ENCODE results near the gene WDR1. TPM values are rescaled to one million over a fixed set of nuclear protein-coding genes. Genes with fewer than 3 reads are reported as not detected.

The WDR1 gene
- total RNA-seq, 1 experiment from 2014 or later = 223 TPM

- Histone ChIP-seq H3K36me3 (ENCODE audit: control insufficient read depth in 1 of 2, insufficient read depth in 2 of 2, low read length in 2 of 2) (peaks cover 43 to 57% of the 10 kb centered on the region in 2 experiments), H3K9me2 (ENCODE audit: insufficient read depth) (no peaks in the 10 kb centered on the region), H3K4me1 (ENCODE audit: control insufficient read depth in 1 of 2, insufficient read depth in 2 of 2, low read length in 2 of 2) (peaks cover 20 to 57% of the 10 kb centered on the region in 2 experiments), H3K79me2 (ENCODE audit: insufficient read depth, low read length) (peaks cover 100% of the 10 kb centered on the region), H4K20me1 (ENCODE audit: insufficient read depth) (peaks cover 11% of the 10 kb centered on the region; the same call in 1 of the 2 replicates), H3K4me3 (replicated peaks in 1 of 2; ENCODE audit: low read depth in 1 of 2, low read length in 2 of 2) (no peak overlapping the region), H3K9ac (ENCODE audit: low read length) (no peak overlapping the region), H3K27ac (ENCODE audit: low read depth, low read length) (no peak overlapping the region), H3K27me3 (ENCODE audit: insufficient read depth, low read length) (no peaks in the 10 kb centered on the region), H2AFZ (ENCODE audit: low read depth, low read length, poor library complexity, severe bottlenecking) (no peak overlapping the region), H3K4me2 (ENCODE audit: low read length) (no peak overlapping the region), H3K9me3 (ENCODE audit: control insufficient read depth in 1 of 2, insufficient read depth in 1 of 2, low read depth in 1 of 2, low read length in 2 of 2) (no peaks in the 10 kb centered on the region)
- ATAC-seq (no peak), DNase-seq (ENCODE audit: low read depth, low spot score) (no peak)
- RAD21 ChIA-PET (ENCODE audit: low non-redundant PET in 1 of 2, low total read pairs in 2 of 2, uncharacterized antibody in 2 of 2, unreplicated experiment in 2 of 2) = no interaction called here
- BruUV-seq (replicated peaks) = no TSS peak
- intact Hi-C loops (cut with micrococcal nuclease) = no loop called here
- TF ChIP-seq POLR2AphosphoS5 (IDR thresholded peaks at IDR 0.05; ENCODE audit: low read depth, low read length) (no peak), POLR2A (IDR thresholded peaks at IDR 0.05; ENCODE audit: borderline replicate concordance, extremely low read depth, insufficient read depth, insufficient read length) (no peak), EZH2 (IDR thresholded peaks at IDR 0.05) (no peak), SP1 (IDR thresholded peaks at IDR 0.05; ENCODE audit: low read depth) (no peak), EGR1 (IDR thresholded peaks at IDR 0.05; ENCODE audit: low read depth) (no peak), JUND (IDR thresholded peaks at IDR 0.05) (no peak), ELF1 (IDR thresholded peaks at IDR 0.05; ENCODE audit: borderline replicate concordance, low read depth) (no peak), CBX3 (IDR thresholded peaks at IDR 0.05; ENCODE audit: low read depth) (no peak), ZNF274 (IDR thresholded peaks at IDR 0.05; ENCODE audit: low read depth, low read length) (no peak), EZH2phosphoT487 (IDR thresholded peaks at IDR 0.05; ENCODE audit: borderline replicate concordance) (no peak), SIN3A (IDR thresholded peaks at IDR 0.05; ENCODE audit: low read depth) (no peak)
- TF ChIP-seq, protein P1, sequence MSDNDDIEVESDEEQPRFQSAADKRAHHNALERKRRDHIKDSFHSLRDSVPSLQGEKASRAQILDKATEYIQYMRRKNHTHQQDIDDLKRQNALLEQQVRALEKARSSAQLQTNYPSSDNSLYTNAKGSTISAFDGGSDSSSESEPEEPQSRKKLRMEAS (IDR thresholded peaks at IDR 0.05) = no peak
- POLR2A ChIA-PET = no interaction called here
- CTCF ChIA-PET = no interaction called here
Measured at GRCh38 chr4:10111067-10111801, 5.4 kb downstream of the WDR1 start.
